HFF-Myc (cell line): ENCODE measurements around the gene ZSWIM7.
A peak's percentile ranks its signal among the peaks of the same experiment; 100 is the strongest.

Source experiments
- DNase-seq: peaks from one replicate; pipeline ENCODE4 v3.0.0-alpha.2; 2011; ENCODE audit warnings: low read depth; ENCODE audit errors: extremely low read depth
- H3K4me3 ChIP-seq: replicated peaks from 2 replicates; pipeline ENCODE4 v1.5.1; 2011; ENCODE audit warnings: low read depth, mild to moderate bottlenecking, control low read depth, low read length
- TF ChIP-seq, protein P1 (sequence below): IDR thresholded peaks from 2 replicates; pipeline ENCODE4 v1.5.1; 2012; ENCODE audit warnings: mild to moderate bottlenecking, low read depth, low read length, control low read depth; ENCODE audit errors: missing control alignments

The ZSWIM7 gene, protein sequence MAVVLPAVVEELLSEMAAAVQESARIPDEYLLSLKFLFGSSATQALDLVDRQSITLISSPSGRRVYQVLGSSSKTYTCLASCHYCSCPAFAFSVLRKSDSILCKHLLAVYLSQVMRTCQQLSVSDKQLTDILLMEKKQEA

DNA sequence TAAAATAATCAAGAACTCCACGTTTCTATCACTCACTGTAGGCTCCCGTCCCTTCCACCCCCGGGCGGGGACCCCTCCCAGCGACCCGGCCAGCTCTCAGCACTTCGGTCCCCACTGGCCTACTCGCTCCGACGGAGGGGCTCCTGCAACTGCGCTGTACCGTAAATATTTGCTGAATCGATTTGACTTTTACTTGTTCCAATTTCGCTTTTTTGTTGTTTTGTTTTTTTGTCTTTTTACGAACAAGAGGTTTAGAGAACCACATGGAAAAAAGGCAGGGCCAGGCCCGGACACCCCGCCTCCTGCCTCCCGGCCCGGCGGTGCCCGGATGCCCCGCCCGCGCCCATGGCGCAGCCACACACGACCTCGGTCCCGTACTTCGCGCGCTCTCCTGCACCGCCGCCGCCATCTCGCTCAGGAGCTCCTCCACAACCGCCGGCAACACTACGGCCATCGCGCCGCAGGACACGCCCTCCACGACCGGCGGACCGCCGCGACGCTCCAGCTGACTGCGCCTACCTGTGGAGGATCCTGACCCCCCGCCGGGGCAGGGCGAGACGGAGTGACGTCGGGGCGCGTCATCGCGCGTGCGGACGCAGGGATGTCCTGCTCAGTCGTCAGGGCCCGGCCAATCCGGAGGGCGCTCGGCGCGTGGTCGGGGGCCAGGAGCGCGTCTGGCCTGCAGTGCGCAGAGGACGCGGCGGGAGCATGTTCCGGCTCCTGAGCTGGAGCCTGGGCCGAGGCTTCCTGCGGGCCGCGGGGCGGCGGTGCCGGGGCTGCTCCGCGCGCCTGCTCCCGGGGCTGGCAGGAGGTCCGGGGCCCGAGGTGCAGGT is at the start of gene ZSWIM7, which contains the start of gene TTC19:
ZSWIM7 (minus strand) TSS at position 564 of the 833 bp plus-strand sequence; CDS start at position 454, 110 bp downstream.
TTC19 (plus strand) TSS at position 684 of the 833 bp plus-strand sequence; CDS start at position 709, 25 bp downstream.
- DNase-seq: peak; percentile 74
- TF ChIP-seq, protein P1, sequence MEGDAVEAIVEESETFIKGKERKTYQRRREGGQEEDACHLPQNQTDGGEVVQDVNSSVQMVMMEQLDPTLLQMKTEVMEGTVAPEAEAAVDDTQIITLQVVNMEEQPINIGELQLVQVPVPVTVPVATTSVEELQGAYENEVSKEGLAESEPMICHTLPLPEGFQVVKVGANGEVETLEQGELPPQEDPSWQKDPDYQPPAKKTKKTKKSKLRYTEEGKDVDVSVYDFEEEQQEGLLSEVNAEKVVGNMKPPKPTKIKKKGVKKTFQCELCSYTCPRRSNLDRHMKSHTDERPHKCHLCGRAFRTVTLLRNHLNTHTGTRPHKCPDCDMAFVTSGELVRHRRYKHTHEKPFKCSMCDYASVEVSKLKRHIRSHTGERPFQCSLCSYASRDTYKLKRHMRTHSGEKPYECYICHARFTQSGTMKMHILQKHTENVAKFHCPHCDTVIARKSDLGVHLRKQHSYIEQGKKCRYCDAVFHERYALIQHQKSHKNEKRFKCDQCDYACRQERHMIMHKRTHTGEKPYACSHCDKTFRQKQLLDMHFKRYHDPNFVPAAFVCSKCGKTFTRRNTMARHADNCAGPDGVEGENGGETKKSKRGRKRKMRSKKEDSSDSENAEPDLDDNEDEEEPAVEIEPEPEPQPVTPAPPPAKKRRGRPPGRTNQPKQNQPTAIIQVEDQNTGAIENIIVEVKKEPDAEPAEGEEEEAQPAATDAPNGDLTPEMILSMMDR: no peak
- peak within 1 kb of the TSS; percentile 71 for H3K4me3 ChIP-seq

DNA sequence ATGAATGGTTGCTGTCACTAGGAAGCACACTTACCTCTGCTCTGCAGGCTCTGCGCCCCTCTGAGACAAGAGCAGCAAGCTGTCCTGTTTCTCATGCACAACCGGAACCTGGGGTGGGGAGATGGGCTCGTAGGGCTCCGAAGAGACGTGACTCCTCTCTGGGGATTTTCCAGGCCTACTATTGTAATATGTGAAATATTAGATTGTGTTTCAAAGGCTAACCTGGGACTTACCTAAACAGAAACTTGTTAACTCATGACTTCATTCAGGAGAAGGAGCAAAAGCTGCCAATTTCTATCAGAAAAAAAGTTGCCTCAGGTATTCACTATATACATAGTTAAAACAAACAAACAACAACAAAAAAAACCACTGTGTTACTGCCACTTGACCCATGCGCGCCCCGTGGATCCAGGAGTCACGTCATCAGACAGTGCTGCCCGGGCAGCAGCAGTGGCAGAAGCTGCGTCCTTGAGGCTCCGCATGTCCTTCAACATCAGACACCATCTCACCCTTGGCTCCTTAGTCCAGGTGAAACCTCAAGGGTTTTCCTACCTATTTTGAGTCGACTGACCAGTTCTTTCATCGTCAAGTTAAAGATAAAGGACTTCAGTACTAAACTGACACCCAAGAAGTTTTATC is 49.4 kb upstream of the ZSWIM7 start:
- DNase-seq: no peak
- no peak overlapping the region for H3K4me3 ChIP-seq
- TF ChIP-seq, protein P1: no peak

DNA sequence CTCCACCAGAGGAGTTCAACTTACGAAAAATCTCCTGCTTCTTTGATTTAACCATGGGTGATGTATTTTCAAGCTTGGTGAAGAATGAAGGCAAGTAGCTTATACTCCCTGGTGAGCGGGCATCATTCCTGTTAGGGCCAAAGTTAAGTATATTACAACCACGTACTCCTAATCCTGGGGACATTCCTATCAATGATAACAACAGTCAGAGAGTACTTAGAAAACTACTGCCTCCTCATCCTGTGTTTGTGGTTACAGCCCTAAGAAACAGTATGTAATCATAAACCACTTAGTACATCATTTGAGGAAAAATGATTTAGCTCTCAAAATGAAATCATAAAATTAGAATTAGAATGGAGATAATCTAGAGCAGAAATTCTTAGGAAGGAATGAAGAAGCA is 47.5 kb upstream of the ZSWIM7 start:
- no peak for DNase-seq
- H3K4me3 ChIP-seq: no peak overlapping the region
- TF ChIP-seq, protein P1: no peak

DNA sequence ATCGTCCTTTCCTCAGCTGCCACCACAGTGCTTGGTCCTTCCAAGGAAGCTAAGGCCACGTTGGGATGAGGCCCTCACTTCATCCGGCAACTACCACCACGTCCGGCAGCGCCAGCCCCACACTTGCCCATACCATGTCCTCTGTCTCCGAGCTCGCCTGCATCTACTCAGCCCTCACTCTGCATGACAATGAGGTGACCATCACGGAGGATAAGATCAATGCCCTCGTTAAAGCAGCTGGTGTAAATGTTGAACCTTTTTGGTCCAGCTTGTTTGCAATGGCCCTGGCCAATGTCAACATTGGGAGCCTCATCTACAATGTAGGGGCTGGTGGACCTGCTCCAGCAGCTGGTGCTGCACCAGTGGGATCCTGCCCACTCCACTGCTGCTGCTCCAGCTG is 45.0 kb upstream of the ZSWIM7 start:
- TF ChIP-seq, protein P1: no peak
- no peak overlapping the region for H3K4me3 ChIP-seq
- no peak for DNase-seq

DNA sequence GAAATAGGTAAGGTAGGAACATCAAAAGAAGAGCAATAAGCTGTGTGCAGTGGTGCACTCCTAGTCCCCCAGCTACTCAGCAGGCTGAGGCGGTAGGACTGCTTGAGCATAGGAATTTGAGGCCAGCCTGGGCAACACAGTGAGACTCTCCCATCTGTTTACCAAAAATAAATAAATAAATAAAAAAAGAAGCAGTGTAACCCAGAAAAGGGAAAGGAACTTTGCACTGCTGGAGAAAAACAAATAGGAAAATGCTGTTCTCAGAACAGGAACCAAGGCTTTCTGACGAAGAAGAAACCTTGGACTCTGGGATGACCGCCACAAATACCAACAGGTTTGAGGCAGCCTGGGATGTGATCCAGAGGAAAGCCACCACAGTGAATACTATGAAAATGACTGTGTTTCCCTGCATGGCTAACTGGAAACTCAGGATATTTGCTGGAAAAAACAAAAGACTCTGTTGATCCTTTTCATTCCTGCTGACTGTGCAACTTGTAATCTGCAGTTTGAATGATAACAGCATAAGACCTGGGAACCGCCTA is 41.3 kb upstream of the ZSWIM7 start:
- DNase-seq: no peak
- H3K4me3 ChIP-seq: no peak overlapping the region
- TF ChIP-seq, protein P1: no peak

DNA sequence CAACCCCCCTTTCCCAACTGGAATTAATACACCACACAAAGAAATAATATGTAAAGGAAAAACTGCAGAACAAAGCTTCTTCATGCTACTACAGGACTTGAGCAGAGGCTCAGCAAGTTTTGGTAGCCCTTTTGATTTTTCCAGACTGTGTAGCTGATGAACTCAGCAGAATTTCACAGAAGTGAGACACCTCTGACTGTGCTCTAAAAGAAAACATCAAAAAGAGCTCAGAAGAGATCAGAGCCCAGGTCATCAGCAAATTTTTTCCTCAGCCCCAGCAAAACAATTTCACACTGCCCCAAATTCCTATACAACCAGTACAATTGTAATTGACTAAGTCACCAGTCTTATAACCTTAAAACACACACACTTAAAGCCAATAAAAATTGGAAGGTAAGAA is 38.1 kb upstream of the ZSWIM7 start:
- TF ChIP-seq, protein P1: no peak
- no peak overlapping the region for H3K4me3 ChIP-seq
- no peak for DNase-seq
